Liver (tissue), 3 donors: ENCODE measurements around the gene WDR36.

Source experiments
- CTCF ChIP-seq: fragments of 150-350 bp; IDR thresholded peaks from 2 replicates; pipeline ENCODE4 v1.5.1; 2017; ENCODE audit warnings: improper control_type of control experiment, low read depth, low read length; ENCODE audit not compliant: missing input control
- EGR1 ChIP-seq, 2 donors: IDR thresholded peaks; 2 replicates each; pipeline ENCODE4 v1.6.1; 2016 to 2018; ENCODE audit warnings: antibody characterized with exemption in 2 of 2, low read depth in 2 of 2
- FOXA1 ChIP-seq: IDR thresholded peaks from 2 replicates; pipeline ENCODE4 v1.6.1; 2016; ENCODE audit warnings: antibody characterized with exemption
- HNF4G ChIP-seq: IDR thresholded peaks from 2 replicates; pipeline ENCODE4 v1.6.1; 2016; ENCODE audit warnings: antibody characterized with exemption
- JUND ChIP-seq, 2 donors: IDR thresholded peaks; 2 replicates each; pipeline ENCODE4 v1.6.1; 2016; ENCODE audit warnings: antibody characterized with exemption in 2 of 2
- SP1 ChIP-seq: IDR thresholded peaks from 2 replicates; pipeline ENCODE4 v1.6.1; 2018; ENCODE audit warnings: antibody characterized with exemption, mild to moderate bottlenecking
- TAF1 ChIP-seq: conservative IDR thresholded peaks from 2 replicates; pipeline ENCODE4 v1.6.1; 2016; ENCODE audit warnings: antibody characterized with exemption, mild to moderate bottlenecking
- ZBTB33 ChIP-seq: IDR thresholded peaks from 2 replicates; pipeline ENCODE4 v1.6.1; 2016; ENCODE audit warnings: antibody characterized with exemption
- donor health status: healthy.
- donor health status: healthy.

- peak; percentile 79 for TF ChIP-seq HNF4G
- no peak for TF ChIP-seq ZBTB33
- TF ChIP-seq CTCF: no peak
- TF ChIP-seq TAF1: peak; percentile 36
- no peak for TF ChIP-seq JUND (IDR thresholded peaks at IDR 0.05)
- TF ChIP-seq EGR1 (IDR thresholded peaks at IDR 0.05; ENCODE audit: low read depth in 2 of 2): peak in 1 of 2 donors; percentile 39
- peak; percentile 68 for TF ChIP-seq SP1
- no peak for TF ChIP-seq FOXA1
Observed at GRCh38 chr5:111092062-111092853, at the start of gene WDR36.
